Measurements from ENCODE around the gene PDSS2. TPM values are rescaled to one million over a fixed set of nuclear protein-coding genes. Genes with fewer than 3 reads are reported as not detected.
"Not testable (repeated sequence)": the region's sequence is repeated elsewhere in the genome, so short reads cannot be mapped to it uniquely, and the experiment has no call there.

The PDSS2 gene
- total and polyA plus RNA-seq, 2 of the 8 experiments (the other 6 are each of a cell fraction or from before 2014, with no cell fraction given): 10.7 to 16.1 TPM

DNA sequence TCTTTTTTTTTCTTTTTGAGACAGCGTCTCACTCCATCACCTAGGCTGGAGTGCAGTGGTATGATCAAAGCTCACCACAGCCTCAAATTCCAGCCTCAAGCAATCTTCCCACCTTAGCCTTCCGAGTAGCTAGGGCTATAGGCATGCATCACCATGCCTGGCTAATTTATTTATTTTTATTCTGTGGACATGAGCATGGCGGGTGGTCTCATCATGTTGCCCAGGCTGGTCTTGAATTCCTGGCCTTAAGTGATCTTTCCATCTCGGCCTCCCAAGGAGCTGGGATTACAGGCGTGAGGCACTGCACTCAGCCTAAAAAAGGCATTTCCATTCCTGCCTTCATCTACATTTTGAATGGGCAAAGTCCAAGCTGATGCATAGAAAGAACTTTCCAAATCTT is 287.9 kb downstream of the PDSS2 start (continued):
- TF ChIP-seq RNF2 (IDR thresholded peaks at IDR 0.05; ENCODE audit: borderline replicate concordance, low read depth, low read length, missing control alignments, poor library complexity, severe bottlenecking) (no peak), CHD2 (IDR thresholded peaks at IDR 0.05; ENCODE audit: low read length) (no peak), EZH2 (IDR thresholded peaks at IDR 0.05; ENCODE audit: low read depth, low read length, severe bottlenecking) (no peak), NRF1 (IDR thresholded peaks at IDR 0.05; ENCODE audit: low read depth, low read length) (no peak), CTBP2 (IDR thresholded peaks at IDR 0.05; ENCODE audit: borderline replicate concordance, insufficient read depth, insufficient read length, low read length) (no peak), BRCA1 (IDR thresholded peaks at IDR 0.05; ENCODE audit: low read depth, low read length) (no peak)
- TF ChIP-seq, protein P1, sequence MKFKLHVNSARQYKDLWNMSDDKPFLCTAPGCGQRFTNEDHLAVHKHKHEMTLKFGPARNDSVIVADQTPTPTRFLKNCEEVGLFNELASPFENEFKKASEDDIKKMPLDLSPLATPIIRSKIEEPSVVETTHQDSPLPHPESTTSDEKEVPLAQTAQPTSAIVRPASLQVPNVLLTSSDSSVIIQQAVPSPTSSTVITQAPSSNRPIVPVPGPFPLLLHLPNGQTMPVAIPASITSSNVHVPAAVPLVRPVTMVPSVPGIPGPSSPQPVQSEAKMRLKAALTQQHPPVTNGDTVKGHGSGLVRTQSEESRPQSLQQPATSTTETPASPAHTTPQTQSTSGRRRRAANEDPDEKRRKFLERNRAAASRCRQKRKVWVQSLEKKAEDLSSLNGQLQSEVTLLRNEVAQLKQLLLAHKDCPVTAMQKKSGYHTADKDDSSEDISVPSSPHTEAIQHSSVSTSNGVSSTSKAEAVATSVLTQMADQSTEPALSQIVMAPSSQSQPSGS (IDR thresholded peaks at IDR 0.05; ENCODE audit: low read length): no peak

DNA sequence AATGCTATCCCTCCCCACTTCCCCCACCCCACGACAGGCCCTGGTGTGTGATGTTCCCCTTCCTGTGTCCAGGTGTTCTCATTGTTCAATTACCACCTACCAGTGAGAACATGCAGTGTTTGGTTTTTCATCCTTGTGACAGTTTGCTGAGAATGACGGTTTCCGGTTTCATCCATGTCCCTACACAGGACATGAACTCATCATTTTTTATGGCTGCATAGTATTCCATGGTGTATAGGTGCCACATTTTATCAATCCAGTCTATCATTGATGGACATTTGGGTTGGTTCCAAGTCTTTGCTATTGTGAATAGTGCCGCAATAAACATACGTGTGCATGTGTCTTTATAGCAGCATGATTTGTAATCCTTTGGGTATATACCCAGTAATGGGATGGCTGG is 295.1 kb downstream of the PDSS2 start:
- FAIRE-seq; DNase-seq (ENCODE audit: low read depth in 1 of 2, low spot score in 2 of 2); H3K14ac ChIP-seq (ENCODE audit: insufficient read length); H2BK5ac ChIP-seq (ENCODE audit: low read depth, low read length); H3K9ac ChIP-seq (replicated peaks in 1 of 4; ENCODE audit: extremely low read depth in 1 of 4, low read depth in 3 of 4, low read length in 3 of 4); H2BK12ac ChIP-seq (ENCODE audit: low read depth, low read length); H2BK120ac ChIP-seq (replicated peaks; ENCODE audit: low read depth, low read length); POLR2A ChIA-PET (ENCODE audit: partially characterized antibody); H3K27me3 ChIP-seq (replicated peaks in 1 of 4; ENCODE audit: control insufficient read depth in 3 of 4, extremely low read depth in 1 of 4, insufficient read depth in 3 of 4, low read length in 3 of 4); H3K4ac ChIP-seq (replicated peaks; ENCODE audit: insufficient read length, low read depth, low read length); H4K91ac ChIP-seq (replicated peaks; ENCODE audit: insufficient read length, low read length); H2AK5ac ChIP-seq (ENCODE audit: low read depth, low read length); H2AFZ ChIP-seq (ENCODE audit: low read length); H3K4me1 ChIP-seq (replicated peaks in 1 of 4; ENCODE audit: control insufficient read depth in 3 of 4, insufficient read depth in 4 of 4, low read length in 3 of 4); H4K8ac ChIP-seq (ENCODE audit: extremely low read depth, insufficient read depth, low read length); H3K23me2 ChIP-seq (ENCODE audit: low read depth, low read length); H3K79me2 ChIP-seq (ENCODE audit: control insufficient read depth in 1 of 2, insufficient read depth in 2 of 2, low read length in 2 of 2); H4K5ac ChIP-seq (ENCODE audit: insufficient read length, low read depth, low read length); H3K27ac ChIP-seq (ENCODE audit: low read depth, low read length); CTCF ChIA-PET (ENCODE audit: partially characterized antibody); H3K56ac ChIP-seq (replicated peaks; ENCODE audit: insufficient read length, low read depth, low read length); H3K9me3 ChIP-seq (ENCODE audit: insufficient read depth in 2 of 2, low read depth in 1 of 2, low read length in 1 of 2); H3K18ac ChIP-seq (ENCODE audit: extremely low read depth, low read length); H3K36me3 ChIP-seq (ENCODE audit: control insufficient read depth in 2 of 4, insufficient read depth in 4 of 4, low read length in 3 of 4); H3K79me1 ChIP-seq (ENCODE audit: low read depth, low read length); H2BK15ac ChIP-seq (ENCODE audit: low read length); H4K20me1 ChIP-seq (replicated peaks in 1 of 2; ENCODE audit: control insufficient read depth in 1 of 2, insufficient read depth in 2 of 2, low read length in 2 of 2); H2BK20ac ChIP-seq (ENCODE audit: low read length); H3K4me2 ChIP-seq (ENCODE audit: insufficient read depth in 1 of 2, low read depth in 2 of 2, low read length in 2 of 2); H3K23ac ChIP-seq (ENCODE audit: insufficient read length); H3K4me3 ChIP-seq (ENCODE audit: extremely low read depth in 1 of 4, insufficient read depth in 2 of 4, low read depth in 3 of 4, low read length in 4 of 4): not testable (repeated sequence)
- WGBS, 2 experiments (ENCODE audit: extremely low coverage in 1 of 2, insufficient coverage in 1 of 2, insufficient read length in 1 of 2, insufficient replicate concordance in 2 of 2, low coverage in 1 of 2, low lambda C conversion rate in 2 of 2, missing lambda C conversion rate in 1 of 2): 96% methylated on average over 4 of the region's 5 CpGs; no CpG with 5 or more reads in 1 of the 2 experiments
